ENCODE results near the gene COL27A1. TPM values are rescaled to one million over a fixed set of nuclear protein-coding genes. Genes with fewer than 3 reads are reported as not detected.
A peak's percentile ranks its signal among the peaks of the same experiment; 100 is the strongest.

Gene COL27A1
- total RNA-seq, 1 donor from 2014 or later: 48.5 TPM

DNA sequence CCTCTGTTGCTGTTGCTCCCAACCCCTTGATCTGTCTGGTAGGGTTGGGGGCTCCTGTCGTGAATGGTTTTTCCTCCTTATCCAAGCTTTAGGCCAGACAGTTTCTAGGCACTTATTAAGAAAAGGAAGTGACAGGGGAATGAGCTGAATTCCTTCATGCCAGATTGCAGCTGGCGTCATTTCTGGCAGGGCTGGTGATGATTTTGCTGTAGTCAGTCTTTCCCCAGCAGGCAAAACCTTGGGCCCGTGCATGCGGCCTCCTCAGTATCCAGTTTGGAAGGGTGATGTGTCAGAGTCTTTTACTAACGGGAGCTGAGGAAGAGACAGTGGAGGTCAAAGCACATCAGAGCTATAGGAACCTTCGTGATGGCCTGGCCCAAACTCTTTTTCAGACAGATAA lies 58.8 kb downstream of the COL27A1 start:
- Mint-ChIP-seq H3K27ac (ENCODE audit: unreplicated experiment) (peak overlapping the region; percentile 68), H3K27me3 (ENCODE audit: low read depth) (no peaks in the 10 kb centered on the region), H3K9me3 (ENCODE audit: low read depth) (no peaks in the 10 kb centered on the region), H3K36me3 (ENCODE audit: low read depth) (peaks cover 28% of the 10 kb centered on the region), H3K4me1 (ENCODE audit: low read depth) (peaks cover 40% of the 10 kb centered on the region), H3K4me3 (ENCODE audit: unreplicated experiment) (no peak overlapping the region)
- TF ChIP-seq, protein P1, sequence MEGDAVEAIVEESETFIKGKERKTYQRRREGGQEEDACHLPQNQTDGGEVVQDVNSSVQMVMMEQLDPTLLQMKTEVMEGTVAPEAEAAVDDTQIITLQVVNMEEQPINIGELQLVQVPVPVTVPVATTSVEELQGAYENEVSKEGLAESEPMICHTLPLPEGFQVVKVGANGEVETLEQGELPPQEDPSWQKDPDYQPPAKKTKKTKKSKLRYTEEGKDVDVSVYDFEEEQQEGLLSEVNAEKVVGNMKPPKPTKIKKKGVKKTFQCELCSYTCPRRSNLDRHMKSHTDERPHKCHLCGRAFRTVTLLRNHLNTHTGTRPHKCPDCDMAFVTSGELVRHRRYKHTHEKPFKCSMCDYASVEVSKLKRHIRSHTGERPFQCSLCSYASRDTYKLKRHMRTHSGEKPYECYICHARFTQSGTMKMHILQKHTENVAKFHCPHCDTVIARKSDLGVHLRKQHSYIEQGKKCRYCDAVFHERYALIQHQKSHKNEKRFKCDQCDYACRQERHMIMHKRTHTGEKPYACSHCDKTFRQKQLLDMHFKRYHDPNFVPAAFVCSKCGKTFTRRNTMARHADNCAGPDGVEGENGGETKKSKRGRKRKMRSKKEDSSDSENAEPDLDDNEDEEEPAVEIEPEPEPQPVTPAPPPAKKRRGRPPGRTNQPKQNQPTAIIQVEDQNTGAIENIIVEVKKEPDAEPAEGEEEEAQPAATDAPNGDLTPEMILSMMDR (IDR thresholded peaks at IDR 0.05): no peak
- DNase-seq (ENCODE audit: low spot score): no peak

DNA sequence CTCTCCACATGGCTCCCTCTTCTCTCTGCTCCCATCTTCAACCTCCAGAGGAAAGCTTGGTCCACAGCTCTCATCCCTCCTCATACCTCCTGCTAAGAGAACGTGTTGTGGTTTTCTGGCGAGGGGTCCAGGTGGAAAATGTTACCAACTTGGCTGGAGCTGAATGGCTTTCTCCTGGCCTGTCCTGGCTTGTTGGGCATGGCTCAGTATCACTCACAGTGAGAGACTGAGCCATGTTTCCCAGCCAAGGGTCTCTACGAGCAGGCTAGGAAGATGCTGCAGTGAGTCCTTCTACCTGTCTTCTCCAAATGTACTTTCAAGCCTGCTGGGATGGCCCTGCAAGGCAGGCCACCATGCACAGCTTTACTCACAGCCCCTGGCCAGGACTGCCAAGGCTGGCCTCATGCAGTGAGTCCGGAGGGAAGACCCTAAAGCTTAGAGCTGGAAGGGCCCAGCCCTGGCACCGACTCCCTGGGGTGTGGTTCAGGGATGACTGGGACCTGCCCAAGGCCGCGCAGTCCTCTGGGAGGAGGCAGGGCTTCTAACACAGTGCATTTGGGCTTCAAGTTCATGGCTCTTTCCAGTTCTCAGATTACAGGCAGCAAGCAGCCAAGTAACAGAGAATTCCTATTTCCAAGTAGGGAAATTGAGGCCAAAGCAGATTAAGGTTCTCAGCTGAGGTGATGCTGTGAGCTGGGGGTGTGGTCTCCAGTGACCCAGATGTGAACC lies 59.5 kb downstream of the COL27A1 start:
- no peak for DNase-seq (ENCODE audit: low spot score)
- no peaks in the 10 kb centered on the region for H3K9me3 Mint-ChIP-seq (ENCODE audit: low read depth)

DNA sequence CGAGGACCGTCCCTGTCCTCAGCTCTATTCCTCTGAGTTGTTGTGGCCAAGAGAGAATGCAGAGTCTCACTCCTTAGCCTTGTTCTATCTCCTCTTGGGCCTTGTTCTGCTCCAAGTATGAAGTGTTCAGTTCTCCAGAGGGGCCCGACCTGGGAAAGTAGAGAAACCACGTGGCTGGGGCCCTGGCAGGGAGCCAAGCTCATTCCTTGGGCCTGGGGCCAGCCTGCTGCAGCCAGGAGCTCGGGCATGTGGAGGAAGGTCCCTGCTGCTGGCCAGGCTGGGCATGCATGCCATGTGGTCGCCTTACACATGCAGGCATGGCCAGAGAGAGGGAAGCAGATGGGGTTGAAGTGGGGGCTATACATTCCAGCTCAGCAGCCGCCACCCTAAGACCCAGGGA lies 60.7 kb downstream of the COL27A1 start:
- Mint-ChIP-seq H3K4me1 (ENCODE audit: low read depth) (peaks cover 40% of the 10 kb centered on the region), H3K9me3 (ENCODE audit: low read depth) (no peaks in the 10 kb centered on the region), H3K36me3 (ENCODE audit: low read depth) (peaks cover 23% of the 10 kb centered on the region), H3K4me3 (ENCODE audit: unreplicated experiment) (no peak overlapping the region), H3K27me3 (ENCODE audit: low read depth) (no peaks in the 10 kb centered on the region), H3K27ac (ENCODE audit: unreplicated experiment) (peak overlapping the region; percentile 41)
- no peak for DNase-seq (ENCODE audit: low spot score)
- TF ChIP-seq, protein P1 (IDR thresholded peaks at IDR 0.05): no peak

More for the DNA sequence above, 59.5 kb downstream of the COL27A1 start:
- Mint-ChIP-seq H3K4me1 (ENCODE audit: low read depth) (peaks cover 40% of the 10 kb centered on the region), H3K36me3 (ENCODE audit: low read depth) (peaks cover 25% of the 10 kb centered on the region), H3K27ac (ENCODE audit: unreplicated experiment) (peak overlapping the region; percentile 17), H3K27me3 (ENCODE audit: low read depth) (no peaks in the 10 kb centered on the region), H3K4me3 (ENCODE audit: unreplicated experiment) (no peak overlapping the region)
- TF ChIP-seq, protein P1 (IDR thresholded peaks at IDR 0.05): no peak

DNA sequence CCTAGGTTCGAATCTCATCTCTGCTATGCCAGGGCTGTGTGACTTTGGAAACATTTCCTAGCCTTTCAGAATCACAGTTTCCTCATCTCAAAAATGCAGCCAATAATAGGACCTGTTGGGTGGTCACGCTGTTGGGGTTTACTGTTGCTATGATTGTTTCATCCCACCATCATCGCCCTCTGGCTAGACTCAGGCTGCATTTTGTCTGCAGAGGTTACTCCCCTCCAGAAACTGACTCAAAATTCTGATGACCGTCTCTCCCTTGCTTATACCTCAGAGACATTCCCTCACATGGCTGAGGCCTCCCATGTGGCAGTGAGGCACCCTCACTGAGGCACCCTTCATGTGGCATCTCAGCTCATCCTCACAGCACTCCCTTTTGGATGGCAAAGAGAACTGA lies 61.6 kb downstream of the COL27A1 start:
- Mint-ChIP-seq H3K4me1 (ENCODE audit: low read depth) (peaks cover 40% of the 10 kb centered on the region), H3K36me3 (ENCODE audit: low read depth) (peaks cover 18% of the 10 kb centered on the region), H3K27me3 (ENCODE audit: low read depth) (no peaks in the 10 kb centered on the region), H3K9me3 (ENCODE audit: low read depth) (no peaks in the 10 kb centered on the region), H3K4me3 (ENCODE audit: unreplicated experiment) (no peak overlapping the region), H3K27ac (ENCODE audit: unreplicated experiment) (no peak overlapping the region)
- no peak for DNase-seq (ENCODE audit: low spot score)
- TF ChIP-seq, protein P1 (IDR thresholded peaks at IDR 0.05): no peak

DNA sequence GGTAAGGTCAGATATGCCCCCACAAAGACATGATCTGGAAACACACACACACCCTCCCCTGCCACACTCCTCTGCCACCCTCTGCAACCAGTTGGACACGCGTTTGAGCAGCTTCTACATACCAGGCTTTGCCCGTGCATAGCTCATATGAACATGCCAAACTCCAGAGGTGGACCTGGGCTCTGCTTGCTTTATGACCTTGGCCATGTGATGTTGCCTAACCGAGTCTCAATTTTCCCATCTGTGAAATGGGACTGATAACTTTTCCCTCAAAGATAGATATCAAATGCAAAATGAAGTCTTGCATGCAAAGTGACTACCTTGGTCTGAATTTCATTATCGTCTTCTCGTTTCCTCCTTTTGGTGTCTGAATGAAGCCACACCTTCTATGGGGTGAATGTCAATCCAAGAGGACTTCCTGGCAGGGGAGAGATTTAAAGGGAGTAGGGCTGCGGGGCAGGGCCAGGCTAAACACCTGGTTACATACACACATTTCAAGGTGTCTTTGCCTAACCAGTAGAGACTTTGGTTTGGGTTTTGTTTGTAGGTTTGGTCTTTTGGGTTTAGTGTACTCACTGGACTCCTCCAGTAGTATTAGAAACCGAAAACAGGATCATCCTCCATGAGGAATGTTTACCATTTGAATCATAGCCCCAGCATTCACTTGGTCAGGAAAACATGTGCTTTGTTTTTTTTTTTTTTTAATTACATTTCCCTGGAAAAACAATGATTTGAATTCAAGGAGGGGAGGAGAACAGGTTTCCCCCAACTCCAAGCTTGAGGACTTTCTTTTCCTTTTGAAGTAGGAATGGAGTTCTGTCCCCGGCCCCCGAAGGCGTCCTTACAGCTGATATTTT lies 63.2 kb downstream of the COL27A1 start:
- Mint-ChIP-seq H3K4me1 (ENCODE audit: low read depth) (peaks cover 36% of the 10 kb centered on the region), H3K4me3 (ENCODE audit: unreplicated experiment) (no peak overlapping the region), H3K36me3 (ENCODE audit: low read depth) (peaks cover 10% of the 10 kb centered on the region), H3K27me3 (ENCODE audit: low read depth) (no peaks in the 10 kb centered on the region), H3K9me3 (ENCODE audit: low read depth) (no peaks in the 10 kb centered on the region), H3K27ac (ENCODE audit: unreplicated experiment) (no peak overlapping the region)
- TF ChIP-seq, protein P1 (IDR thresholded peaks at IDR 0.05): no peak
- DNase-seq (ENCODE audit: low spot score): no peak

All from chondrocyte (in vitro differentiated cells).